OCI-LY7 (cell line): ENCODE data around the gene FNDC3B. TPM values are rescaled to one million over a fixed set of nuclear protein-coding genes. Genes with fewer than 3 reads are reported as not detected.

Experiments
- BruUV-seq: library from RNA; stranded (reverse); fragments of 400-500 nt; replicated peaks from 2 replicates; lab custom pipeline; 2021; lab: Mats Ljungman, UMichigan
- CTCF ChIA-PET: fragments of 300-600 bp; sonication (Branson Sonifier 250); formaldehyde crosslinking; loops from one replicate; lab custom pipeline; 2022; ENCODE audit warnings: antibody characterized with exemption; ENCODE audit not compliant: unreplicated experiment; lab: Charles Lee
- POLR2A ChIA-PET: fragments of 300-600 bp; sonication (Branson Sonifier 250); formaldehyde crosslinking; loops from one replicate; lab custom pipeline; 2022; ENCODE audit warnings: antibody characterized with exemption; lab: Charles Lee
- DNase-seq: peaks from one replicate; pipeline ENCODE4 v3.0.0-alpha.2; 2015; ENCODE audit warnings: low spot score
- H2AFZ ChIP-seq: fragments of 200-600 bp; sonication (generic), shearing (Covaris generic); 2 replicates; pipeline ENCODE4 v1.6.1; 2014; ENCODE audit warnings: mild to moderate bottlenecking, antibody characterized with exemption, low read length, moderate library complexity
- H3K27ac ChIP-seq: fragments of 200-600 bp; sonication (generic); 2 replicates; pipeline ENCODE4 v1.5.1; 2014; ENCODE audit warnings: mixed run types, low read depth, mild to moderate bottlenecking, moderate library complexity, low read length, inconsistent platforms; ENCODE audit not compliant: poor library complexity, severe bottlenecking
- H3K36me3 ChIP-seq: fragments of 200-600 bp; sonication (generic); 2 replicates; pipeline ENCODE4 v1.6.1; 2014; ENCODE audit warnings: mild to moderate bottlenecking, antibody characterized with exemption, low read length, moderate library complexity, mixed read lengths; ENCODE audit not compliant: insufficient read depth
- H3K4me1 ChIP-seq: fragments of 200-600 bp; sonication (generic); 2 replicates; pipeline ENCODE4 v1.5.1; 2014; ENCODE audit warnings: mild to moderate bottlenecking, low read length; ENCODE audit not compliant: insufficient read depth, poor library complexity, severe bottlenecking
- H3K4me2 ChIP-seq: fragments of 200-600 bp; sonication (generic); 2 replicates; pipeline ENCODE4 v1.6.1; 2014; ENCODE audit warnings: mild to moderate bottlenecking, low read length
- H3K4me3 ChIP-seq: fragments of 200-600 bp; sonication (generic); 2 replicates; pipeline ENCODE4 v1.5.1; 2014; ENCODE audit warnings: mild to moderate bottlenecking, low read depth, low read length; ENCODE audit not compliant: poor library complexity, severe bottlenecking
- H3K79me2 ChIP-seq: fragments of 200-600 bp; sonication (generic); 2 replicates; pipeline ENCODE4 v1.6.1; 2016; ENCODE audit warnings: low read depth, mild to moderate bottlenecking, low read length, moderate library complexity, mixed read lengths; ENCODE audit not compliant: insufficient read depth
- H3K9me2 ChIP-seq: fragments of 200-600 bp; sonication (generic); 2 replicates; pipeline ENCODE4 v1.6.1; 2016; ENCODE audit warnings: mild to moderate bottlenecking, low read length, mixed read lengths; ENCODE audit not compliant: insufficient read depth
- H3K9me3 ChIP-seq: fragments of 200-600 bp; sonication (generic); 2 replicates; pipeline ENCODE4 v1.6.1; 2014; ENCODE audit warnings: mild to moderate bottlenecking, mixed run types, low read length, mixed read lengths
- H4K20me1 ChIP-seq: fragments of 200-600 bp; sonication (generic); 2 replicates; pipeline ENCODE4 v1.6.1; 2014; ENCODE audit warnings: mild to moderate bottlenecking, antibody characterized with exemption, low read length, moderate library complexity, mixed read lengths; ENCODE audit not compliant: insufficient read depth
- CTCF ChIP-seq: fragments of 200-600 bp; sonication (generic); conservative IDR thresholded peaks from 2 replicates; pipeline ENCODE4 v1.5.1; 2014; ENCODE audit warnings: mild to moderate bottlenecking, antibody characterized with exemption, low read length, moderate library complexity, mixed read lengths
- EZH2phosphoT487 ChIP-seq: fragments of 200-600 bp; sonication (generic); IDR thresholded peaks from 2 replicates; pipeline ENCODE4 v1.6.1; 2018; ENCODE audit warnings: low read depth, borderline replicate concordance, mild to moderate bottlenecking, mixed run types, antibody characterized with exemption, low read length, moderate library complexity, mixed read lengths
- intact Hi-C: fragments of 100-400 bp; cut with micrococcal nuclease; formaldehyde crosslinking; loops from one replicate; pipeline ENCODE4 v1.10.0; 2022; ENCODE audit not compliant: unreplicated experiment
- total RNA-seq, 2 experiments: library from RNA; depleted of rRNA in 1 of 2; stranded (reverse); fragments of >200 nt in 1 of 2; shearing (Covaris generic) in 1 of 2; gene quantifications; 2 replicates each; pipeline ENCODE4 v1.2.3, GENCODE V29; 2014 to 2022

Gene FNDC3B
- total RNA-seq, 2 experiments from 2014 or later = 23.3 to 28.5 TPM

GRCh38 chr3:172132721-172133311, 93.4 kb downstream of the FNDC3B start:
- Histone ChIP-seq H3K9me2 (no peaks in the 10 kb centered on the region), H4K20me1 (no peaks in the 10 kb centered on the region), H3K79me2 (no peaks in the 10 kb centered on the region), H3K9me3 (no peaks in the 10 kb centered on the region), H3K4me2 (no peak overlapping the region), H3K36me3 (no peaks in the 10 kb centered on the region), H3K4me1 (peaks cover 15% of the 10 kb centered on the region), H2AFZ (no peak overlapping the region), H3K4me3 (no peak overlapping the region), H3K27ac (no peak overlapping the region)
- CTCF ChIA-PET = no interaction called here
- intact Hi-C loops = no loop called here
- POLR2A ChIA-PET = no interaction called here
- TF ChIP-seq EZH2phosphoT487 (no peak), CTCF (no peak)
- DNase-seq = no peak
- no TSS peak for BruUV-seq

GRCh38 chr3:172133838-172134237, 94.5 kb downstream of the FNDC3B start:
- Histone ChIP-seq H3K79me2 (no peaks in the 10 kb centered on the region), H2AFZ (no peak overlapping the region), H3K9me2 (no peaks in the 10 kb centered on the region), H4K20me1 (no peaks in the 10 kb centered on the region), H3K27ac (no peak overlapping the region), H3K4me1 (peaks cover 20% of the 10 kb centered on the region), H3K36me3 (no peaks in the 10 kb centered on the region), H3K4me2 (no peak overlapping the region), H3K9me3 (no peaks in the 10 kb centered on the region), H3K4me3 (no peak overlapping the region)
- POLR2A ChIA-PET = interaction anchor here (0.6 to 1.3 kb wide), 12 partner anchors 10 to 876 kb away, joined by 3 to 5 read pairs (median 3); no protein-coding TSS in a partner anchor
- intact Hi-C loops = no loop called here
- BruUV-seq = no TSS peak
- no peak for DNase-seq
- CTCF ChIA-PET = no interaction called here
- TF ChIP-seq EZH2phosphoT487 (no peak), CTCF (no peak)

- H3K4me2 ChIP-seq = no peak overlapping the region
- no peak for DNase-seq
- no peaks in the 10 kb centered on the region for H4K20me1 ChIP-seq
- no peaks in the 10 kb centered on the region for H3K79me2 ChIP-seq
- H3K4me3 ChIP-seq = no peak overlapping the region
- CTCF ChIA-PET = no interaction called here
- no peak overlapping the region for H3K27ac ChIP-seq
- no peaks in the 10 kb centered on the region for H3K9me2 ChIP-seq
- intact Hi-C loops = no loop called here
- no peaks in the 10 kb centered on the region for H3K36me3 ChIP-seq
- H3K9me3 ChIP-seq = no peaks in the 10 kb centered on the region
- no peak overlapping the region for H2AFZ ChIP-seq
- peaks cover 20% of the 10 kb centered on the region for H3K4me1 ChIP-seq
- POLR2A ChIA-PET = interaction anchor here (0.6 to 1.3 kb wide), 10 partner anchors 11 to 876 kb away, joined by 3 to 5 read pairs (median 3); no protein-coding TSS in a partner anchor
- TF ChIP-seq CTCF (no peak), EZH2phosphoT487 (no peak)
- no TSS peak for BruUV-seq
Observed at GRCh38 chr3:172134352-172134751, 95.0 kb downstream of the FNDC3B start.
